ENCODE data around the gene NME3. TPM values are rescaled to one million over a fixed set of nuclear protein-coding genes. Genes with fewer than 3 reads are reported as not detected.

The NME3 gene
- total and polyA plus RNA-seq, 2 donors (not counting 1 experiment from before 2014, with no cell fraction given) = 9.9 to 69.7 TPM

GRCh38 chr16:1759511-1759910, 11.8 kb downstream of the NME3 start:
- Histone ChIP-seq H3K4me3 (replicated peaks in 1 of 4; ENCODE audit: control extremely low read depth in 1 of 4, insufficient read depth in 1 of 4, low read depth in 3 of 4, low read length in 4 of 4) (no peak overlapping the region), H2AFZ (ENCODE audit: low read length) (no peak overlapping the region), H3K27ac (ENCODE audit: insufficient read depth, low read length) (no peak overlapping the region), H3K4me2 (ENCODE audit: extremely low read depth, insufficient read depth, low read length) (no peak overlapping the region), H3K4me1 (ENCODE audit: control insufficient read depth, extremely low read depth, insufficient read depth, low read length) (no peaks in the 10 kb centered on the region), H3K79me2 (ENCODE audit: control insufficient read depth, insufficient read depth, low read length) (no peaks in the 10 kb centered on the region), H3K9ac (ENCODE audit: insufficient read depth, low read length) (no peak overlapping the region), H3K9me3 (ENCODE audit: control insufficient read depth, insufficient read depth, low read depth, low read length) (no peaks in the 10 kb centered on the region), H4K20me1 (ENCODE audit: control insufficient read depth, extremely low read depth, insufficient read depth, low read length) (no peaks in the 10 kb centered on the region), H3K27me3 (ENCODE audit: control insufficient read depth, insufficient read depth, low read length) (no peaks in the 10 kb centered on the region), H3K36me3 (ENCODE audit: control insufficient read depth, insufficient read depth, low read length) (peaks cover 26% of the 10 kb centered on the region)
- no peak for DNase-seq (ENCODE audit: low read depth in 2 of 2)
- TF ChIP-seq EZH2 (IDR thresholded peaks at IDR 0.05; ENCODE audit: low read length, missing control alignments) (no peak), CTCF (conservative IDR thresholded peaks at IDR 0.05 in 1 of 2, IDR thresholded peaks at IDR 0.05 in 1 of 2; ENCODE audit: low read depth in 1 of 2, low read length in 2 of 2) (no peak)

- TF ChIP-seq EZH2 (IDR thresholded peaks at IDR 0.05; ENCODE audit: low read length, missing control alignments) = no peak
- TF ChIP-seq CTCF (conservative IDR thresholded peaks at IDR 0.05 in 1 of 2, IDR thresholded peaks at IDR 0.05 in 1 of 2; ENCODE audit: low read depth in 1 of 2, low read length in 2 of 2) = no peak
- Histone ChIP-seq H3K27me3 (ENCODE audit: control insufficient read depth, insufficient read depth, low read length) (no peaks in the 10 kb centered on the region), H3K36me3 (ENCODE audit: control insufficient read depth, insufficient read depth, low read length) (peaks cover 21% of the 10 kb centered on the region), H3K4me3 (replicated peaks in 1 of 4; ENCODE audit: control extremely low read depth in 1 of 4, insufficient read depth in 1 of 4, low read depth in 3 of 4, low read length in 4 of 4) (no peak overlapping the region), H3K4me1 (ENCODE audit: control insufficient read depth, extremely low read depth, insufficient read depth, low read length) (no peaks in the 10 kb centered on the region), H3K9me3 (ENCODE audit: control insufficient read depth, insufficient read depth, low read depth, low read length) (no peaks in the 10 kb centered on the region), H4K20me1 (ENCODE audit: control insufficient read depth, extremely low read depth, insufficient read depth, low read length) (no peaks in the 10 kb centered on the region), H3K4me2 (ENCODE audit: extremely low read depth, insufficient read depth, low read length) (no peak overlapping the region), H2AFZ (ENCODE audit: low read length) (no peak overlapping the region), H3K27ac (ENCODE audit: insufficient read depth, low read length) (no peak overlapping the region), H3K79me2 (ENCODE audit: control insufficient read depth, insufficient read depth, low read length) (no peaks in the 10 kb centered on the region), H3K9ac (ENCODE audit: insufficient read depth, low read length) (no peak overlapping the region)
- no peak for DNase-seq (ENCODE audit: low read depth in 2 of 2)
These were observed 12.4 kb downstream of the NME3 start for GRCh38 chr16:1758923-1759322.

GRCh38 chr16:1757714-1758461, 13.5 kb downstream of the NME3 start:
- no peak overlapping the region for H3K4me2 ChIP-seq (ENCODE audit: extremely low read depth, insufficient read depth, low read length)
- no peak overlapping the region for H3K27ac ChIP-seq (ENCODE audit: insufficient read depth, low read length)
- no peaks in the 10 kb centered on the region for H3K4me1 ChIP-seq (ENCODE audit: control insufficient read depth, extremely low read depth, insufficient read depth, low read length)
- H2AFZ ChIP-seq (ENCODE audit: low read length) = no peak overlapping the region
- no peak for DNase-seq (ENCODE audit: low read depth in 2 of 2)
- peaks cover 16% of the 10 kb centered on the region for H3K36me3 ChIP-seq (ENCODE audit: control insufficient read depth, insufficient read depth, low read length)
- H4K20me1 ChIP-seq (ENCODE audit: control insufficient read depth, extremely low read depth, insufficient read depth, low read length) = no peaks in the 10 kb centered on the region
- H3K9me3 ChIP-seq (ENCODE audit: control insufficient read depth, insufficient read depth, low read depth, low read length) = no peaks in the 10 kb centered on the region
- H3K79me2 ChIP-seq (ENCODE audit: control insufficient read depth, insufficient read depth, low read length) = no peaks in the 10 kb centered on the region
- H3K9ac ChIP-seq (ENCODE audit: insufficient read depth, low read length) = no peak overlapping the region
- H3K27me3 ChIP-seq (ENCODE audit: control insufficient read depth, insufficient read depth, low read length) = no peaks in the 10 kb centered on the region
- no peak overlapping the region for H3K4me3 ChIP-seq (replicated peaks in 1 of 4; ENCODE audit: control extremely low read depth in 1 of 4, insufficient read depth in 1 of 4, low read depth in 3 of 4, low read length in 4 of 4)
- TF ChIP-seq EZH2 (IDR thresholded peaks at IDR 0.05; ENCODE audit: low read length, missing control alignments) (no peak), CTCF (conservative IDR thresholded peaks at IDR 0.05 in 1 of 2, IDR thresholded peaks at IDR 0.05 in 1 of 2; ENCODE audit: low read depth in 1 of 2, low read length in 2 of 2) (no peak)
